DOHH2 (cell line): ENCODE measurements around the gene MARCHF3.

Source experiments
- H3F3A ChIP-seq: fragments of 200-600 bp; sonication (generic), shearing (Covaris generic); 2 replicates; pipeline ENCODE4 v1.6.0; 2016; ENCODE audit warnings: antibody characterized with exemption, mild to moderate bottlenecking; ENCODE audit not compliant: control insufficient read depth, insufficient read depth
- H3K27ac ChIP-seq: fragments of 200-600 bp; sonication (generic); 2 replicates; pipeline ENCODE4 v1.5.1; 2014; ENCODE audit warnings: low read depth, mild to moderate bottlenecking, low read length, moderate library complexity
- H3K27me3 ChIP-seq: fragments of 200-600 bp; sonication (generic); 2 replicates; pipeline ENCODE4 v1.6.1; 2014; ENCODE audit warnings: mild to moderate bottlenecking, low read length, mixed read lengths; ENCODE audit not compliant: control insufficient read depth
- H3K36me3 ChIP-seq: fragments of 200-600 bp; sonication (generic); 2 replicates; pipeline ENCODE4 v1.6.1; 2014; ENCODE audit warnings: mild to moderate bottlenecking, low read length, moderate library complexity, mixed read lengths; ENCODE audit not compliant: control insufficient read depth
- H3K4me1 ChIP-seq: fragments of 200-600 bp; sonication (generic); 2 replicates; pipeline ENCODE4 v1.6.1; 2014; ENCODE audit warnings: mild to moderate bottlenecking, low read length, mixed read lengths; ENCODE audit not compliant: control insufficient read depth
- H3K4me2 ChIP-seq: fragments of 200-600 bp; sonication (generic); 2 replicates; pipeline ENCODE4 v1.6.0; 2014; ENCODE audit warnings: mild to moderate bottlenecking, low read length, moderate library complexity
- H3K4me3 ChIP-seq: fragments of 200-600 bp; sonication (generic); 2 replicates; pipeline ENCODE4 v1.5.1; 2014; ENCODE audit warnings: mild to moderate bottlenecking, low read length, mixed read lengths
- H3K79me2 ChIP-seq: fragments of 200-600 bp; sonication (generic); 2 replicates; pipeline ENCODE4 v1.6.1; 2014; ENCODE audit warnings: mild to moderate bottlenecking, low read length, mixed read lengths; ENCODE audit not compliant: control insufficient read depth
- H3K9me2 ChIP-seq: fragments of 200-600 bp; sonication (generic); replicated peaks from 2 replicates; pipeline ENCODE4 v1.6.1; 2014; ENCODE audit warnings: mild to moderate bottlenecking, low read length, mixed read lengths; ENCODE audit not compliant: control insufficient read depth
- H3K9me3 ChIP-seq: fragments of 200-600 bp; sonication (generic); 2 replicates; pipeline ENCODE4 v1.6.1; 2014; ENCODE audit warnings: antibody characterized with exemption, low read length, mixed read lengths; ENCODE audit not compliant: control insufficient read depth, insufficient read depth
- H4K20me1 ChIP-seq: fragments of 200-600 bp; sonication (generic); 2 replicates; pipeline ENCODE4 v1.6.0; 2014; ENCODE audit warnings: low read depth, mild to moderate bottlenecking, antibody characterized with exemption, low read length, moderate library complexity; ENCODE audit not compliant: control insufficient read depth, insufficient read depth
- EZH2phosphoT487 ChIP-seq: fragments of 200-600 bp; sonication (generic); IDR thresholded peaks from 2 replicates; pipeline ENCODE4 v1.6.1; 2017; ENCODE audit warnings: borderline replicate concordance, mild to moderate bottlenecking, antibody characterized with exemption, low read length, moderate library complexity, mixed read lengths
- TF ChIP-seq, protein P1 (sequence below): fragments of 200-600 bp; sonication (generic); IDR thresholded peaks from one replicate; pipeline ENCODE4 v1.5.1; 2014; ENCODE audit warnings: antibody characterized with exemption, mild to moderate bottlenecking, low read depth, low read length; ENCODE audit not compliant: poor library complexity, severe bottlenecking

Gene MARCHF3

DNA sequence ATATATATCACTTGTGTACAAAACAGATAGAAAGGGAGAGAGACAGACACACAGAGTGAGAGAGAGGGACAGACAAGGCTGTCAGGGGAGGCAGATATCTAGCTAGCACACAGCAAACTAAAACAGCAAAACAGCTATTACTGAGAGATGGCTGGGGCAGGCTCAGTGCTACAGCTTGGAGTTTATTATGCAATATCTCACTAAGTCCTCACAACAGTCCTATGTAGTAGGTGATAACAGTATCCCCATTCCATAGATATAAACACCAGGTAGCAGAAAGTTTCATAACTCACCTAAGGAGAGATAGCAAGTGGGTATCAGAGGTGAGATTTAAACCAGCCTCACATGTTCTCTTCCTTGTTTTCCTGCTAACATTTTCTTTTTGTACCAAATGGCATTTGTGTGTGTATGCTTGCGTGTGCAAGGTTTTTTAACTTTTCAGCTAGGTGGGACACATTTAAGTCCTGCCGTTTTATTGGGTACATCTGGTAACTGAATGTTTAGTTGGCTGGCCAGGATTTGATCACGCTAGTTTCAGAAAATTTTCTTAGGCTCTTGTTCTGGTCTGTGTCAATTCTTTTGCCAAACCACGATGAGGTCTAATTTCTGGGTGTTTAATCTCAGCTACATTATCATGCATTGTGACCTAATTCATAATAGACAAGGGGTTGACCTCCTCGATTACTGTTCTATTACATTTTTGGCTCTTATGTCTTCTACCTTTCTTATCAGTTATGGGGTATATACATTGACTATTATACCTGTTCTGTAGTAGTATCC lies 148.3 kb downstream of the MARCHF3 start:
- no peaks in the 10 kb centered on the region for H3K27me3 ChIP-seq
- H3K9me2 ChIP-seq: no peaks in the 10 kb centered on the region
- H3K36me3 ChIP-seq: no peaks in the 10 kb centered on the region
- TF ChIP-seq, protein P1, sequence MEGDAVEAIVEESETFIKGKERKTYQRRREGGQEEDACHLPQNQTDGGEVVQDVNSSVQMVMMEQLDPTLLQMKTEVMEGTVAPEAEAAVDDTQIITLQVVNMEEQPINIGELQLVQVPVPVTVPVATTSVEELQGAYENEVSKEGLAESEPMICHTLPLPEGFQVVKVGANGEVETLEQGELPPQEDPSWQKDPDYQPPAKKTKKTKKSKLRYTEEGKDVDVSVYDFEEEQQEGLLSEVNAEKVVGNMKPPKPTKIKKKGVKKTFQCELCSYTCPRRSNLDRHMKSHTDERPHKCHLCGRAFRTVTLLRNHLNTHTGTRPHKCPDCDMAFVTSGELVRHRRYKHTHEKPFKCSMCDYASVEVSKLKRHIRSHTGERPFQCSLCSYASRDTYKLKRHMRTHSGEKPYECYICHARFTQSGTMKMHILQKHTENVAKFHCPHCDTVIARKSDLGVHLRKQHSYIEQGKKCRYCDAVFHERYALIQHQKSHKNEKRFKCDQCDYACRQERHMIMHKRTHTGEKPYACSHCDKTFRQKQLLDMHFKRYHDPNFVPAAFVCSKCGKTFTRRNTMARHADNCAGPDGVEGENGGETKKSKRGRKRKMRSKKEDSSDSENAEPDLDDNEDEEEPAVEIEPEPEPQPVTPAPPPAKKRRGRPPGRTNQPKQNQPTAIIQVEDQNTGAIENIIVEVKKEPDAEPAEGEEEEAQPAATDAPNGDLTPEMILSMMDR: no peak
- no peak for TF ChIP-seq EZH2phosphoT487
- no peak overlapping the region for H3K27ac ChIP-seq
- no peaks in the 10 kb centered on the region for H3K79me2 ChIP-seq
- no peaks in the 10 kb centered on the region for H3K9me3 ChIP-seq
- no peak overlapping the region for H3K4me3 ChIP-seq
- no peak overlapping the region for H3K4me2 ChIP-seq
- no peaks in the 10 kb centered on the region for H3K4me1 ChIP-seq
- H4K20me1 ChIP-seq: no peaks in the 10 kb centered on the region
- H3F3A ChIP-seq: no peaks in the 10 kb centered on the region

DNA sequence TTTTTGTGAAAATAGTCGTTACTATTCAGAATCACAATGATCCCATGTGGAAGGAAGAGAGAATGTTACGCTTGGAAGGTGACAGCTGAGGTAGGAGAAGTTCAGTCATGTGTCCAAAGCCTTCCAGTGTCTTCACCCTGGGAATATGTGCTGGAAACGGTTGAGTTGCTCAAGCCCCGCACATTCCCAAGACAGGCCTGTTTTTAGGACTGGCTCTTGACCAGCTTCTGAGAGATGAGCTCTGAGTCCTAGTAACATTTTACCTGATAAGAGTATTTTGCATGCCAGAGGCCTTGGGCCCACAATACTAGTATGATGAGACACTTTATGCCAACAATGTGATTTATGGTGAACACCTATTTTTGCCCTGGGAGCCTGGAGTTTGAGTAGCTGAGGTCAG lies 151.7 kb downstream of the MARCHF3 start:
- Histone ChIP-seq H3K4me3 (no peak overlapping the region), H3K4me2 (no peak overlapping the region), H3K9me2 (no peaks in the 10 kb centered on the region), H3F3A (no peaks in the 10 kb centered on the region), H3K79me2 (no peaks in the 10 kb centered on the region), H3K4me1 (no peaks in the 10 kb centered on the region), H4K20me1 (no peaks in the 10 kb centered on the region), H3K36me3 (no peaks in the 10 kb centered on the region), H3K27me3 (no peaks in the 10 kb centered on the region), H3K27ac (no peak overlapping the region), H3K9me3 (no peaks in the 10 kb centered on the region)
- TF ChIP-seq EZH2phosphoT487: no peak
- TF ChIP-seq, protein P1: no peak

DNA sequence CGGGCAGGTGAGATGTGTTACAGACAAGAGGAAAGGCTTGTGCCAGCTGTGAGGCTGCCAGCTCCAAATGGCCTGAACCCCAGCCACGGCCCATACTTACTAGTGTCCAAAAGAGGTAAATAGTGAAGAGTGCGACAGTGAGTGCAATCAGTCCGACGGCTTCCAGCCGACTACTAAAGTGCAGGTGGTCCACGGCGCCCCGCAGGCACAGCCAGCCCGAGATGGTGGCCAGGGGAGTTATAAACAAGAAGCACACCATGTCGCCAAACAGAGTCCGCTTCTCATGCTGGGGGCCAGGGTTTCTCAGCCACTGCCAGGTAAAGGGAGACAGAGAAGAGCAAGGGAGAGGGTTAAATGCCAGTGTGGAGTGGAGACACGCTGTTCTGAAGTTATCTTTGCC lies 152.3 kb downstream of the MARCHF3 start:
- no peaks in the 10 kb centered on the region for H3F3A ChIP-seq

More for the DNA sequence above, 152.3 kb downstream of the MARCHF3 start:
- no peaks in the 10 kb centered on the region for H4K20me1 ChIP-seq
- no peak overlapping the region for H3K4me2 ChIP-seq
- no peak overlapping the region for H3K27ac ChIP-seq
- no peak overlapping the region for H3K4me3 ChIP-seq
- H3K4me1 ChIP-seq: no peaks in the 10 kb centered on the region
- no peaks in the 10 kb centered on the region for H3K36me3 ChIP-seq
- TF ChIP-seq EZH2phosphoT487: no peak
- TF ChIP-seq, protein P1: no peak
- H3K9me3 ChIP-seq: no peaks in the 10 kb centered on the region
- H3K9me2 ChIP-seq: no peaks in the 10 kb centered on the region
- H3K79me2 ChIP-seq: no peaks in the 10 kb centered on the region
- H3K27me3 ChIP-seq: no peaks in the 10 kb centered on the region
